Activated T-helper 17 cell treated with anti-CD3 and anti-CD28 coated beads, Interleukin-2, amount 50 U/mL, for 72 hours (primary cell): Measurements from ENCODE around the gene PHF2. TPM values are rescaled to one million over a fixed set of nuclear protein-coding genes. Genes with fewer than 3 reads are reported as not detected.

Experiments
- ATAC-seq: fragments of 150-1000 bp; cut with Tn5 transposase; replicated peaks from 2 replicates; pipeline ENCODE4 v1.10.0; 2021; ENCODE audit warnings: mild to moderate bottlenecking, moderate library complexity
- H3K27ac Mint-ChIP-seq: one replicate; pipeline ENCODE4 v1.8.0; 2022; ENCODE audit warnings: mixed read lengths
- H3K27me3 Mint-ChIP-seq: one replicate; pipeline ENCODE4 v1.8.0; 2022; ENCODE audit warnings: mixed read lengths
- H3K36me3 Mint-ChIP-seq: one replicate; pipeline ENCODE4 v1.8.0; 2022; ENCODE audit warnings: low read depth, mild to moderate bottlenecking, mixed read lengths
- H3K4me1 Mint-ChIP-seq: one replicate; pipeline ENCODE4 v1.8.0; 2022; ENCODE audit warnings: mixed read lengths
- H3K4me3 Mint-ChIP-seq: one replicate; pipeline ENCODE4 v1.8.0; 2022; ENCODE audit warnings: mild to moderate bottlenecking, mixed read lengths
- H3K9me3 Mint-ChIP-seq: one replicate; pipeline ENCODE4 v1.8.0; 2022; ENCODE audit warnings: mixed read lengths
- total RNA-seq, 2 donors: library from RNA; stranded (reverse); gene quantifications; one replicate each; pipeline ENCODE4 v1.2.3, GENCODE V29; 2022

PHF2 gene
- total RNA-seq, 2 donors from 2014 or later = 11.9 to 15.1 TPM

DNA sequence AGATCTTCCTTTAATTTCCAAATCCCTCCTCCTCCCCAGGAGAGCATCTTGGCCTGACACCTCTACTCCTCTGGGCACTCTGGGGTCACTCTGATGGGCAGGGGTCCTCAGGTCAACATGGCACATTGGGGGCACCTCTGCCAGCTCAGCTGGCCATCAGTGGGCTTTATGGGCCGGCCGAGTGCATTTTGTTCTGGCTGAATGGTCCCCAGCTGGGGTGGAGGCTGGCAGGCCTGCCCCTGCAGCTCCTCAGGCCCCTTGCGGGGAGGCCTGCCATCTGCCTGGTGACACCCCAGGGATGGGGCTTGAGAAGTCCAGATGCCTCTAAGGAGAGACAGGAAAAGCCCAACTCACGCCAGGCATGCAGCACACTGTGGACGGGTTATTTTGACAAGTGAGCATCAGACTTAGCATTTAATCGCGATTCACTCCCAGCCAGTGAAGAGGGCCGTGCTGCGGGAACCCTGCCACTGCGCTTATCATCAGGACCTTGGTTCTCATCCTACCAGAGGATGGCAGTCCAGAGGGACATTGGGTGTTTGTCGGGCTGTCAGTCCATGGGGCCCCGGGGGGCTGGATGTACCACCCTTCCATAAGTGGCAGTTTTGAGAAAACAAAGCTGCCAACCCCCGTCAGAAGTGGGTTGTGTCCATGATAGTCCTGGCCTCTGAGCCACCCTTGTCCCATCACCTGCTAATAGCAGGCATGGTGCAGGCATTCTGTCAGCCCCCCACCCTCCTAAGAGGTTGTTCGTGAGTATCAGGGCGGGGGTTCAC is 21.7 kb downstream of the PHF2 start:
- no peak overlapping the region for H3K27ac Mint-ChIP-seq
- no peaks in the 10 kb centered on the region for H3K36me3 Mint-ChIP-seq
- peaks cover 29% of the 10 kb centered on the region for H3K4me1 Mint-ChIP-seq
- no peaks in the 10 kb centered on the region for H3K9me3 Mint-ChIP-seq
- H3K4me3 Mint-ChIP-seq = no peak overlapping the region
- no peaks in the 10 kb centered on the region for H3K27me3 Mint-ChIP-seq
- no peak for ATAC-seq

- Mint-ChIP-seq H3K27me3 (no peaks in the 10 kb centered on the region), H3K9me3 (no peaks in the 10 kb centered on the region), H3K4me3 (no peak overlapping the region), H3K27ac (peak overlapping the region; percentile 61), H3K4me1 (peaks cover 29% of the 10 kb centered on the region), H3K36me3 (no peaks in the 10 kb centered on the region)
- ATAC-seq = peak; percentile 34
Observed at GRCh38 chr9:93598647-93599241, 22.4 kb downstream of the PHF2 start.

DNA sequence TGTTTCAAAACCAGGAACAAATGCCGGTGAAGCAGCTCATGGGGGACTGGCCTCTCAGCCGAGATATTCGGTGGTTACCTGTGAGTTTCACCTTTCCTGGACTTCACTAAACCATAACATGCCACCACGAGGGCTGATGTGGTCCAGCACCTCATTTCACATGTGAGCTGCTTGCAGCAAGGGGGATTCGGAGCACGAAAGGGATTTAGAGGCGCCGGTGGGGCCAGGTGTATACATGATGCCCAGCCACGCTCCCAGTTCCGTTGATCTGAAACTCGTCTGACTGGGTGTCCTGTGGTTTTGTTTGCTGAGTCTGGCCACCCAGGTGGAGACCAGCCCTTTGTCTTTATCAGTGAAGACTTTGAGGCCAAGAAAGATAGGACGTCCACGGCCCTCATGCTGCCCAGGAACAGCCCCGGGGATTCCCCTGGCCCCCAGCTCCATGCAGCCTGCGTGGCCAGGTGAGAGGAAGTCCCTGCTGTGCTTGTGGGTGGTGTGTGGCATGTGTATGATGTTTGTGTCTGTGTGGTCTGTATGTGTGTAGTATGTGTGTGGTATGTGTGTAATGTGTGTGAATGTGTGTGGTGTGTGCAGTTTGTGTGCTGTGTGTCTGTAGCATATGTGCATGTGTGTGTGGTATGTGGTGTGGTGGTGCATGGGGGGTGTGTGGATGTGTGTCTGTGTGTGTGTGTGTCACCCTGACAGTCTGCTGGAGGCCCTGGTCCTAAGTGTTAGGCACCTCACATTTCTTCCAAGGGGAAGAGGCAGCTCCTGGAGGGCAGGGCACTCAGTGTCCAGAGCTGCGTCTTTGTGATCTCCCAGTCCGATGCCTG is 23.4 kb downstream of the PHF2 start:
- ATAC-seq = peak; percentile 28
- Mint-ChIP-seq H3K4me3 (peak overlapping the region; percentile 2), H3K27me3 (no peaks in the 10 kb centered on the region), H3K9me3 (no peaks in the 10 kb centered on the region), H3K36me3 (no peaks in the 10 kb centered on the region), H3K4me1 (peaks cover 29% of the 10 kb centered on the region), H3K27ac (peak overlapping the region; percentile 56)

DNA sequence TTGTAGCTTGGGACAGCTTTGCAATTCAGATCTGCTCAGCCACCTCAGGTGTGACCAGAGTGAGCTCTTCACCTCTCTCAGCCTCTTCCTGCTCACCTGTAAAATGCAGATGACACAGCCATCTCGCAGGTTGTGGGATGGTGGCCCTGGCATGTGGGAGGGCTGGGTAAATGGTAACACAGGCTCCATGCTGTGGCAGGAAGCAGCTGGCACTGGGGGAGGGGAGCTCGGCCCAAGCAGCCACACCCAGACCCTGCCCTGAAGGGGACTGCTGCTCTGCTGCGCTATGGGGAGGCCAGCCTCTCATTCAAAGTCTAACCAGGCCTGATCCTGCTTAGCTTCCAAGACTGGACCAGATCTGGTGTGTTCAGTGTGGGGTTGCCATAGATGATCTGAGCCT is 24.1 kb downstream of the PHF2 start:
- H3K9me3 Mint-ChIP-seq = no peaks in the 10 kb centered on the region
- ATAC-seq = peak; percentile 24
- H3K27me3 Mint-ChIP-seq = no peaks in the 10 kb centered on the region
- H3K4me3 Mint-ChIP-seq = peak overlapping the region; percentile 2
- peak overlapping the region; percentile 56 for H3K27ac Mint-ChIP-seq
- no peaks in the 10 kb centered on the region for H3K36me3 Mint-ChIP-seq
- peaks cover 29% of the 10 kb centered on the region for H3K4me1 Mint-ChIP-seq

- H3K36me3 Mint-ChIP-seq = no peaks in the 10 kb centered on the region
- peaks cover 25% of the 10 kb centered on the region for H3K4me1 Mint-ChIP-seq
- ATAC-seq = no peak
- H3K27ac Mint-ChIP-seq = peak overlapping the region; percentile 56
- no peaks in the 10 kb centered on the region for H3K27me3 Mint-ChIP-seq
- no peak overlapping the region for H3K4me3 Mint-ChIP-seq
- H3K9me3 Mint-ChIP-seq = no peaks in the 10 kb centered on the region
Observed at GRCh38 chr9:93601063-93601462, 24.7 kb downstream of the PHF2 start.

DNA sequence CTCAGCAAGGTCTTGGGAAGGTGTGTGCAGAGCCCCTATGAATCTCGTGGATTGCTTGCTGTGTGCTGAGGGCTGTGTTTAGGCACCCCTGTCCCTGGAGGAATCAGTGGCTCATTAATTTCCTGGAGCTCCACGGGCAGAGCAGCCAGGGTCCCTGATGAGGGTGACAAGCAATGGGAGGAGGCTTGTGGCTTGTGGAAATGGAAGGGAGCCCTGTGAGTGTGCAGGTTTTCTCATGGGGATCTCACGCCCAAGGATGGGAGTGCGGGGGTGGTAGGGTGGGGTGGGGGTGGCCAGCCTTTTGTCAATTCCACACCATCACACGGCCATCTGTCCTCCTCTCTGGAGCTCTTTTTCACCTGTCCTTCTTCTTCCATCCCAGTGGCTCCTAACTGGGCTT is 25.3 kb downstream of the PHF2 start:
- peaks cover 6% of the 10 kb centered on the region for H3K36me3 Mint-ChIP-seq
- no peak for ATAC-seq
- no peak overlapping the region for H3K4me3 Mint-ChIP-seq
- peak overlapping the region; percentile 56 for H3K27ac Mint-ChIP-seq
- H3K9me3 Mint-ChIP-seq = no peaks in the 10 kb centered on the region
- H3K27me3 Mint-ChIP-seq = no peaks in the 10 kb centered on the region
- peaks cover 25% of the 10 kb centered on the region for H3K4me1 Mint-ChIP-seq

- ATAC-seq = no peak
- Mint-ChIP-seq H3K27ac (no peak overlapping the region), H3K36me3 (peaks cover 10% of the 10 kb centered on the region), H3K4me1 (peaks cover 28% of the 10 kb centered on the region), H3K27me3 (no peaks in the 10 kb centered on the region), H3K4me3 (no peak overlapping the region), H3K9me3 (no peaks in the 10 kb centered on the region)
Observed at GRCh38 chr9:93603011-93603410, 26.6 kb downstream of the PHF2 start.

DNA sequence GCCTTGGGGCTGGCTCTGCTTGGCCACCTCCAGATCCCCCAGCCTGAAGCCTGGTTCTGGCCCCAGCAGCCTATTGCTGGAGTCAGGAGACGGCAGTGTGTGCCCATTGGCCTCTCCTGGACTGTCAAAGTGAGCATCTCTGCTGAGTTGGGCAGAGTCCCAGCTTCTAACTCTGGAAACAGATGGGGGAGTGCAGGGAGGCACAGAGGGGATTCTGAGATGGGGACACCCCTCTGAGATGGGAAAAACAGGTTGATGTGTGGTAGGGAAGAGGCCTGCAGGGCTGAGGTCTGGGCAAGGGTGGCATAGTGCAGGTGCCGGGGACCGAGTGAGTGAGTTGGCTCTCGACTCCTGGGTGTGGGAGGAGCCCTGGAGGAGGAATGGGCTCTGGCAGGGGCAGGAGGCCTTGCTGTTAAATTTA is 27.5 kb downstream of the PHF2 start:
- Mint-ChIP-seq H3K27ac (no peak overlapping the region), H3K4me1 (peaks cover 25% of the 10 kb centered on the region), H3K4me3 (no peak overlapping the region), H3K27me3 (no peaks in the 10 kb centered on the region), H3K36me3 (peaks cover 10% of the 10 kb centered on the region), H3K9me3 (peaks cover 1% of the 10 kb centered on the region)
- no peak for ATAC-seq

GRCh38 chr9:93606187-93606586 is 29.8 kb downstream of the PHF2 start:
- Mint-ChIP-seq H3K4me1 (peaks cover 16% of the 10 kb centered on the region), H3K27me3 (no peaks in the 10 kb centered on the region), H3K9me3 (peaks cover 13% of the 10 kb centered on the region), H3K4me3 (no peak overlapping the region), H3K27ac (no peak overlapping the region), H3K36me3 (peaks cover 18% of the 10 kb centered on the region)
- no peak for ATAC-seq

DNA sequence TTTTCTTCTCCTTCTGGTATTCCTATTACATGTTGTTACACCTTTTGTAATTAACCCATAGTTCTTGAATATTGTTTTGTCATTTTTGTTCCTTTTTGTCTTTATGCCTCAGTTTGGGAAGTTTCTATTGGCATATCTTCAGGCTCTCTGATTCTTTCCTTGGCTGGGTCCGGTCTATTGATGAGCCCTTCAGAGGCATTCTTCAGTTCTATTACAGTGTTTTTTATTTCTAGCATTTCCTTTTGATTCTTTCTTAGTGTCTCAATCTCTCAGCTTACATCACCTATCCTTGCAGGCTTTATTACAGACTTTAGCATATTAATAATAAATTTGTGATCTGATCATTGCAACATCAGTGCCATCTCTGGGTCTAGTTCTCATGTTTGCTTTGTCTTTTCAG is 33.8 kb downstream of the PHF2 start:
- H3K4me1 Mint-ChIP-seq = peaks cover 23% of the 10 kb centered on the region
- H3K9me3 Mint-ChIP-seq = peaks cover 13% of the 10 kb centered on the region
- no peak overlapping the region for H3K27ac Mint-ChIP-seq
- H3K36me3 Mint-ChIP-seq = peaks cover 18% of the 10 kb centered on the region
- no peaks in the 10 kb centered on the region for H3K27me3 Mint-ChIP-seq
- no peak overlapping the region for H3K4me3 Mint-ChIP-seq
- no peak for ATAC-seq

DNA sequence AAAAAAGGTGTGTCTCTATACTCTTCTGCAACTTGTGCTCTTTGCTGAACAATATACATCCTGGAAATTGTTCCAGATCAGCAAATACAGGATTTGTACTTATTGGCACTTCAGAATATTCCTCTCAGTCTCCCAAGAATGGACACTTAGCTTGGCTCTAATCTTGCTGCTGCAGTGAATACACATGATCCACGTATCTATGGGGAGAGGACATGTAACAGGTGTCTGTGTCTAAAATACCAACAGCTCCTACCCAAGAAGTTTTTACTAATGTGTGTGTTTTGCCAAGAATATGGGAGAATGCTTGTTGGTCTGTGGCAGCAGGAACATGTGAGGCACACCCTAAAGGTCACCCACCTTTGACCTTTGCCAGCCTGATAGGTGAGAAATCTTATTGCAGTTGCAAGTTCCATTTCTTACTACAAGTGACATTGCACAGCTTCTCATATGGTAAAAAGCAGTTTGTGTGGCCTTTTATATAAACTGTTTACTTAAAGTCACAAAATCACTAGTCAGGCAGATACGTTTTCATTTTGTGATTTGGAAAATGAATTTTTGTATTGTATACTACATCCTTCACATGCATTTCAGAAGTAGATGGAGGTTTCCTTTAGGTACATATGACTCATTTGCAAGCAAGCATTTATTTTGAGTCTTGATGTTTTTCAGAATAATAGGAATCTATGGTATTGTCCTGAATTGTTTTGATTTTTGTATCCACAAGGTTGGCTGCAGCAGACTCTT is 35.8 kb downstream of the PHF2 start:
- H3K36me3 Mint-ChIP-seq = peaks cover 8% of the 10 kb centered on the region
- peak overlapping the region; percentile 15 for H3K4me3 Mint-ChIP-seq
- no peaks in the 10 kb centered on the region for H3K27me3 Mint-ChIP-seq
- peak; percentile 73 for ATAC-seq
- H3K4me1 Mint-ChIP-seq = peaks cover 16% of the 10 kb centered on the region
- H3K27ac Mint-ChIP-seq = peak overlapping the region; percentile 63
- H3K9me3 Mint-ChIP-seq = peaks cover 13% of the 10 kb centered on the region

DNA sequence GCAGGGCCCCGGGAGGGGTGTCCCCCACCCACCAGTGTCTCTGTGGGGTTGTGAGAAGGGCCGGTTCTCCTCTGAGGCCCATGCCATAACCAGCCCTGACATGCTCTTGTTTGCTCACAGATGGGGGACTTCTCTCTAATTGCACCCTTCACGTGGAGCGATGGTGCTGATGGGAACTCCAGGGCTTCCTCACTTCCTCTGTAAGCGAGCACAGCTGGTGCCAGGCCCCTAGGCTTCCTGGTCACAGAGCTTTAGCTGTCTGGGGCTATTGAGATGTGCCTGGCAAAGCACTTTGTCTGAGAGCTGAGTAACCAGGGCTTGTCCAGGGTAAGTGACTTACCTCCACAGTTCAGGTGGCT is 36.4 kb downstream of the PHF2 start:
- H3K4me3 Mint-ChIP-seq = peak overlapping the region; percentile 3
- H3K27ac Mint-ChIP-seq = peak overlapping the region; percentile 63
- H3K36me3 Mint-ChIP-seq = peaks cover 8% of the 10 kb centered on the region
- H3K4me1 Mint-ChIP-seq = peaks cover 16% of the 10 kb centered on the region
- ATAC-seq = peak; percentile 74
- no peaks in the 10 kb centered on the region for H3K27me3 Mint-ChIP-seq
- H3K9me3 Mint-ChIP-seq = peaks cover 13% of the 10 kb centered on the region

DNA sequence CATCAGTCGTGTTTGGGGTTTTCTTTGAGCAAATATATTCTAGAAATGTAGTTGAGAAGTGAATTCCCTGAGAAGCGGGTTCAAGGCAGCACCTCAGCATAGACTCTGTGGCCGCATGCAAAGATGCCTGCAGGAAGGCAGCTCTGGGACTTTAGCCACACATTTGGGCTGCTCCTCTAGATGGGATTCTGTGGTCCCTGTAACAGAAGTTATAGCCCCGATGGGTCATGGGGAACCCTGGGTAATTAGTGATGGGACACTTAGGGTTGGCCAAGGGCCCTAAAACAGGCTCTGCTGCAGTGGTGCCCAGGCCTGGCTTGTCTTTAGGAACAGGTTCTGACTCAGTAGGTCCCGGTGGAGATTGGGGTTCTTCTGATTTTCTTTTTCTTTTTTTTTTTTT is 36.8 kb downstream of the PHF2 start:
- peaks cover 8% of the 10 kb centered on the region for H3K36me3 Mint-ChIP-seq
- no peak for ATAC-seq
- peaks cover 16% of the 10 kb centered on the region for H3K4me1 Mint-ChIP-seq
- H3K4me3 Mint-ChIP-seq = peak overlapping the region; percentile 3
- peak overlapping the region; percentile 63 for H3K27ac Mint-ChIP-seq
- peaks cover 13% of the 10 kb centered on the region for H3K9me3 Mint-ChIP-seq
- H3K27me3 Mint-ChIP-seq = no peaks in the 10 kb centered on the region

- Mint-ChIP-seq H3K27me3 (no peaks in the 10 kb centered on the region), H3K4me3 (no peak overlapping the region), H3K4me1 (peaks cover 16% of the 10 kb centered on the region), H3K36me3 (peaks cover 8% of the 10 kb centered on the region), H3K27ac (no peak overlapping the region), H3K9me3 (peaks cover 13% of the 10 kb centered on the region)
- ATAC-seq = no peak
Observed at GRCh38 chr9:93613791-93614190, 37.4 kb downstream of the PHF2 start.
